ENCODE measurements around the gene SLC1A5. TPM values are rescaled to one million over a fixed set of nuclear protein-coding genes. Genes with fewer than 3 reads are reported as not detected.
A peak's percentile ranks its signal among the peaks of the same experiment; 100 is the strongest.

The SLC1A5 gene
- total RNA-seq, 4 donors from 2014 or later: 42.8 to 93.6 (median 66.7) TPM

- H3K4me1 ChIP-seq: peaks cover 34 to 64% (median 60%) of the 10 kb centered on the region in 4 donors
- peak within 1 kb of the TSS; percentile 88 to 96 (median 92) for H3K27ac ChIP-seq (replicated peaks in 1 of 4)
- intact Hi-C loops (cut with DNase I): no loop called here
- 0% methylated on average over 24 of the region's 68 CpGs for WGBS
- no peaks in the 10 kb centered on the region for H3K9me3 ChIP-seq
- no peak for TF ChIP-seq EP300 (IDR thresholded peaks at IDR 0.05)
- TF ChIP-seq POLR2AphosphoS5 (IDR thresholded peaks at IDR 0.05): no peak
- no peaks in the 10 kb centered on the region for H3K27me3 ChIP-seq
- H3K4me3 ChIP-seq: peak within 1 kb of the TSS; percentile 83 to 99 (median 94)
- H3K36me3 ChIP-seq: peaks cover 0 to 24% (median 22%) of the 10 kb centered on the region in 4 donors
- no peak for DNase-seq (ENCODE audit: extremely low spot score)
Measured at GRCh38 chr19:46745521-46746280, 42.7 kb downstream of the SLC1A5 start, which contains the start of gene FKRP. TSS of gene FKRP (plus strand) at chr19:46746057. CDS start at chr19:46755451, 9,394 bp downstream.

- WGBS: 24% methylated on average over 8 of the region's 8 CpGs
- TF ChIP-seq POLR2A (IDR thresholded peaks at IDR 0.05; ENCODE audit: low read depth) (no peak), POLR2AphosphoS5 (IDR thresholded peaks at IDR 0.05) (no peak), CTCF (IDR thresholded peaks at IDR 0.05) (no peak), EP300 (IDR thresholded peaks at IDR 0.05) (no peak)
- peak overlapping the region; percentile 83 to 99 (median 94) for H3K4me3 ChIP-seq
- H3K27me3 ChIP-seq: no peaks in the 10 kb centered on the region
- DNase-seq (ENCODE audit: extremely low spot score): no peak
- H3K27ac ChIP-seq (replicated peaks in 1 of 4): peak overlapping the region in 1 of 4 donors; percentile 96
- intact Hi-C loops (cut with DNase I): no loop called here
- H3K4me1 ChIP-seq: peaks cover 41 to 69% (median 65%) of the 10 kb centered on the region in 4 donors
- no peaks in the 10 kb centered on the region for H3K9me3 ChIP-seq
- peaks cover 0 to 24% (median 16%) of the 10 kb centered on the region in 4 donors for H3K36me3 ChIP-seq
Measured at GRCh38 chr19:46745030-46745429, 43.4 kb downstream of the SLC1A5 start.

- Histone ChIP-seq H3K4me3 (peak overlapping the region in 3 of 4 donors; percentile 83 to 99 (median 91)), H3K36me3 (peaks cover 0 to 24% (median 9%) of the 10 kb centered on the region in 4 donors), H3K27ac (replicated peaks in 1 of 4) (no peak overlapping the region), H3K27me3 (no peaks in the 10 kb centered on the region), H3K9me3 (no peaks in the 10 kb centered on the region), H3K4me1 (peaks cover 50 to 78% (median 74%) of the 10 kb centered on the region in 4 donors)
- WGBS: 80% methylated on average over 12 of the region's 12 CpGs
- DNase-seq (ENCODE audit: extremely low spot score): no peak
- intact Hi-C loops (cut with DNase I): no loop called here
- TF ChIP-seq EP300 (IDR thresholded peaks at IDR 0.05) (no peak), POLR2A (IDR thresholded peaks at IDR 0.05; ENCODE audit: low read depth) (no peak), POLR2AphosphoS5 (IDR thresholded peaks at IDR 0.05) (no peak), CTCF (IDR thresholded peaks at IDR 0.05) (no peak)
Measured at GRCh38 chr19:46744005-46744691, 44.2 kb downstream of the SLC1A5 start.

GRCh38 chr19:46742926-46743480, 45.4 kb downstream of the SLC1A5 start:
- no peaks in the 10 kb centered on the region for H3K9me3 ChIP-seq
- H3K27ac ChIP-seq (replicated peaks in 1 of 4): no peak overlapping the region
- 68% methylated on average over 4 of the region's 4 CpGs for WGBS
- intact Hi-C loops (cut with DNase I): no loop called here
- peaks cover 61 to 89% (median 86%) of the 10 kb centered on the region in 4 donors for H3K4me1 ChIP-seq
- no peak overlapping the region for H3K4me3 ChIP-seq
- H3K27me3 ChIP-seq: no peaks in the 10 kb centered on the region
- TF ChIP-seq POLR2AphosphoS5 (IDR thresholded peaks at IDR 0.05): no peak
- no peak for TF ChIP-seq POLR2A (IDR thresholded peaks at IDR 0.05; ENCODE audit: low read depth)
- TF ChIP-seq CTCF (IDR thresholded peaks at IDR 0.05): no peak
- TF ChIP-seq EP300 (IDR thresholded peaks at IDR 0.05): no peak
- peaks cover 0 to 20% (median 6%) of the 10 kb centered on the region in 4 donors for H3K36me3 ChIP-seq
- no peak for DNase-seq (ENCODE audit: extremely low spot score)

- TF ChIP-seq POLR2AphosphoS5 (IDR thresholded peaks at IDR 0.05): no peak
- intact Hi-C loops (cut with DNase I): no loop called here
- H3K4me3 ChIP-seq: no peak overlapping the region
- peaks cover 0 to 34% (median 21%) of the 10 kb centered on the region in 4 donors for H3K36me3 ChIP-seq
- peak overlapping the region in 1 of 4 donors; percentile 85 for H3K27ac ChIP-seq (replicated peaks in 1 of 4)
- no peak for DNase-seq (ENCODE audit: extremely low spot score)
- no peaks in the 10 kb centered on the region for H3K27me3 ChIP-seq
- WGBS: 85% methylated on average over 10 of the region's 17 CpGs
- H3K9me3 ChIP-seq: no peaks in the 10 kb centered on the region
- peaks cover 70 to 91% (median 90%) of the 10 kb centered on the region in 4 donors for H3K4me1 ChIP-seq
Measured at GRCh38 chr19:46741447-46741846, 46.9 kb downstream of the SLC1A5 start.
